ENCODE results near the gene INTS6.

Gene INTS6

GRCh38 chr13:51330791-51331190 lies 122.0 kb downstream of the INTS6 start:
- Histone ChIP-seq H3K4me1 (no peaks in the 10 kb centered on the region), H2AFZ (no peak overlapping the region), H3K9ac (no peak overlapping the region), H3K27me3 (ENCODE audit: control insufficient read depth, insufficient read depth, low read length) (no peaks in the 10 kb centered on the region), H3K9me3 (ENCODE audit: control insufficient read depth, low read length) (no peaks in the 10 kb centered on the region), H3K79me2 (no peaks in the 10 kb centered on the region), H3K4me2 (ENCODE audit: low read length) (no peak overlapping the region), H3K4me3 (ENCODE audit: low read depth, low read length) (no peak overlapping the region), H3K36me3 (ENCODE audit: control insufficient read depth, insufficient read depth, low read length) (no peaks in the 10 kb centered on the region), H3K27ac (no peak overlapping the region)
- TF ChIP-seq, protein P1, sequence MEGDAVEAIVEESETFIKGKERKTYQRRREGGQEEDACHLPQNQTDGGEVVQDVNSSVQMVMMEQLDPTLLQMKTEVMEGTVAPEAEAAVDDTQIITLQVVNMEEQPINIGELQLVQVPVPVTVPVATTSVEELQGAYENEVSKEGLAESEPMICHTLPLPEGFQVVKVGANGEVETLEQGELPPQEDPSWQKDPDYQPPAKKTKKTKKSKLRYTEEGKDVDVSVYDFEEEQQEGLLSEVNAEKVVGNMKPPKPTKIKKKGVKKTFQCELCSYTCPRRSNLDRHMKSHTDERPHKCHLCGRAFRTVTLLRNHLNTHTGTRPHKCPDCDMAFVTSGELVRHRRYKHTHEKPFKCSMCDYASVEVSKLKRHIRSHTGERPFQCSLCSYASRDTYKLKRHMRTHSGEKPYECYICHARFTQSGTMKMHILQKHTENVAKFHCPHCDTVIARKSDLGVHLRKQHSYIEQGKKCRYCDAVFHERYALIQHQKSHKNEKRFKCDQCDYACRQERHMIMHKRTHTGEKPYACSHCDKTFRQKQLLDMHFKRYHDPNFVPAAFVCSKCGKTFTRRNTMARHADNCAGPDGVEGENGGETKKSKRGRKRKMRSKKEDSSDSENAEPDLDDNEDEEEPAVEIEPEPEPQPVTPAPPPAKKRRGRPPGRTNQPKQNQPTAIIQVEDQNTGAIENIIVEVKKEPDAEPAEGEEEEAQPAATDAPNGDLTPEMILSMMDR (IDR thresholded peaks at IDR 0.05): no peak

- Histone ChIP-seq H3K4me2 (ENCODE audit: low read length) (no peak overlapping the region), H3K27ac (no peak overlapping the region), H2AFZ (no peak overlapping the region), H3K4me3 (ENCODE audit: low read depth, low read length) (no peak overlapping the region), H3K9me3 (ENCODE audit: control insufficient read depth, low read length) (no peaks in the 10 kb centered on the region), H3K4me1 (no peaks in the 10 kb centered on the region), H3K36me3 (ENCODE audit: control insufficient read depth, insufficient read depth, low read length) (no peaks in the 10 kb centered on the region), H3K9ac (no peak overlapping the region), H3K79me2 (no peaks in the 10 kb centered on the region), H3K27me3 (ENCODE audit: control insufficient read depth, insufficient read depth, low read length) (no peaks in the 10 kb centered on the region)
- TF ChIP-seq, protein P1 (IDR thresholded peaks at IDR 0.05): no peak
Observed at GRCh38 chr13:51329606-51330005, 123.2 kb downstream of the INTS6 start.

DNA sequence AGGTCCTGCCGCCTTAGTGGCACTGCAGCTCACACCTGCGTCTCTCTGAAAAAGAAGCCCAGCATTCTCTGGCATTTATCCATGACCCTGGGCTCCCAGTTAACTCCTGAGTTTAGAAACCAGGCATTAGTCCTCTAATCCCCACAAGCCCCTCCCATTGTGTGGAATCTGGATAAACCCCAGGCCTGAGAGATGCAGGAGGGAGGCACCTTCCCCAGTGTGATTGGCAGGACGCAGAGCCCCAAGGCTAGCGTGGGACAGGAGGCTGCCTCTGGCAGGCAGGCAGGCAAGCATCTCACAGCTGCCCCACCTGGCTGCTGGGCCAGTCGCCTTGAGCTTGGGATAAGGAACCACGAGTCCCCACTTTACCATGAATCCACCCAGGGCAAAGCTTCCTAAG lies 124.3 kb downstream of the INTS6 start:
- no peaks in the 10 kb centered on the region for H3K79me2 ChIP-seq
- no peak overlapping the region for H2AFZ ChIP-seq
- no peak overlapping the region for H3K9ac ChIP-seq
- TF ChIP-seq, protein P1 (IDR thresholded peaks at IDR 0.05): no peak
- H3K4me2 ChIP-seq (ENCODE audit: low read length): no peak overlapping the region
- no peak overlapping the region for H3K4me3 ChIP-seq (ENCODE audit: low read depth, low read length)
- H3K27me3 ChIP-seq (ENCODE audit: control insufficient read depth, insufficient read depth, low read length): no peaks in the 10 kb centered on the region
- no peak overlapping the region for H3K27ac ChIP-seq
- no peaks in the 10 kb centered on the region for H3K4me1 ChIP-seq
- H3K36me3 ChIP-seq (ENCODE audit: control insufficient read depth, insufficient read depth, low read length): no peaks in the 10 kb centered on the region
- H3K9me3 ChIP-seq (ENCODE audit: control insufficient read depth, low read length): no peaks in the 10 kb centered on the region

DNA sequence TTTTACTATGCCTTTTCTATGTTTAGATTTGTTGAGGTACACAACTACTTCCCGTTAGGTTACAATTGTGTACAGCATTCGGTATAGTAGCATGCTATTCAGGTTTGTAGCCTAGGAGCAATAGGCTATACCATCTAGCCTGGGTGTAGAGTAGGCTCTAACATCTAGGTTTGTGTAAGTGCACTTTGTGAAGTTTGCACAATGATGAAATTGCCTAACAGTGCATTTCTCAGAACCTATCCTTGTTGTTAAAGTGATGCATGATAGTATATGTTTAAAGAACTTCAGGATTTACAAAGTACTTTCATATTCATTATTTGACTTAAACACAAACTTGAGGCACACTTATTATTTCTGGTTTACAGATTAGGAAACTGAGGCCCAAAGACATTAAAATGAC lies 124.9 kb downstream of the INTS6 start:
- H2AFZ ChIP-seq: no peak overlapping the region
- no peaks in the 10 kb centered on the region for H3K9me3 ChIP-seq (ENCODE audit: control insufficient read depth, low read length)
- H3K9ac ChIP-seq: no peak overlapping the region
- H3K36me3 ChIP-seq (ENCODE audit: control insufficient read depth, insufficient read depth, low read length): no peaks in the 10 kb centered on the region
- H3K4me1 ChIP-seq: no peaks in the 10 kb centered on the region
- H3K27me3 ChIP-seq (ENCODE audit: control insufficient read depth, insufficient read depth, low read length): no peaks in the 10 kb centered on the region
- no peak overlapping the region for H3K4me2 ChIP-seq (ENCODE audit: low read length)
- H3K27ac ChIP-seq: no peak overlapping the region
- no peaks in the 10 kb centered on the region for H3K79me2 ChIP-seq
- no peak overlapping the region for H3K4me3 ChIP-seq (ENCODE audit: low read depth, low read length)
- TF ChIP-seq, protein P1 (IDR thresholded peaks at IDR 0.05): no peak

DNA sequence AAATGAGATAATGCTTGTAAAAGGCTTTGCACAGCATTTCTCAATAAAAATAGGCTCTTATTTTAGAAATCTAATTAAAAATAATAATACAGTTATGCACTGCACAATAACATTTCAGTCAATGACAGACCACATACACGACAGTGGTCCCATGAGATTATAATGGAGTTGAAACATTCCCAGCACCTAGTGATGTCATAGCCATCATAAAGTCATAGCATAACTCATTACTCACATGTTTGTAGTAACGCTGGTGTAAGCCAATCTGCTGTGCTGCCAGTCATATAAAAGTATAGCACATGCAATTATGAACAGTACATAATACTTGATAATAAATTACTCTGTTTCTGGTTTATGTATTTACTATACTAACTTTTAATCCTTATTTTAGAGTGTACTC lies 126.1 kb downstream of the INTS6 start:
- TF ChIP-seq, protein P1 (IDR thresholded peaks at IDR 0.05): no peak
- Histone ChIP-seq H3K79me2 (no peaks in the 10 kb centered on the region), H3K27ac (no peak overlapping the region), H2AFZ (no peak overlapping the region), H3K4me2 (ENCODE audit: low read length) (no peak overlapping the region), H3K9me3 (ENCODE audit: control insufficient read depth, low read length) (no peaks in the 10 kb centered on the region), H3K9ac (no peak overlapping the region), H3K36me3 (ENCODE audit: control insufficient read depth, insufficient read depth, low read length) (no peaks in the 10 kb centered on the region), H3K27me3 (ENCODE audit: control insufficient read depth, insufficient read depth, low read length) (no peaks in the 10 kb centered on the region), H3K4me1 (no peaks in the 10 kb centered on the region), H3K4me3 (ENCODE audit: low read depth, low read length) (no peak overlapping the region)
